ENCODE data around the gene USP6.
"Not testable (repeated sequence)": the region's sequence is repeated elsewhere in the genome, so short reads cannot be mapped to it uniquely, and the experiment has no call there.

USP6 gene

DNA sequence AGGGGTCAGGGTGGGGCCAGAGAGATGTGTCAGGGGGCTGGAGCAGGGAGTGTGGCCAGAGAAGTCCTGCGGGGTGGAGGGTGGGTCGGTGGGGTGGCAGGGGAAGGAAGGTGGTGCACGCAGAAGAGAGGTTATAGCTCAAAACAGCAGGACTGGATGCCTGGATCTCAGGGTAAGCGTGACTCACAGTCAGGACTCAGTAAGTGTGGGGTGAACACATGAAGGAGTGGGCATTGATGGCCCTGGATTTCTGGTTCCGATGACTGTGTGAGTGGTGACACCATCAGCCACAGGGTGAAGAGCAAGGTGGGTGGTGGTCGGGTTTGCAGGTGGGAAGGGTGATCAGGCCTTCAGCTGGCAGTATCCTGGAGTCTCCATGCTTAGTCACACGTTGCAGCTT, 6.2 kb downstream of the USP6 start:
- DNase-seq = not testable (repeated sequence)

DNA sequence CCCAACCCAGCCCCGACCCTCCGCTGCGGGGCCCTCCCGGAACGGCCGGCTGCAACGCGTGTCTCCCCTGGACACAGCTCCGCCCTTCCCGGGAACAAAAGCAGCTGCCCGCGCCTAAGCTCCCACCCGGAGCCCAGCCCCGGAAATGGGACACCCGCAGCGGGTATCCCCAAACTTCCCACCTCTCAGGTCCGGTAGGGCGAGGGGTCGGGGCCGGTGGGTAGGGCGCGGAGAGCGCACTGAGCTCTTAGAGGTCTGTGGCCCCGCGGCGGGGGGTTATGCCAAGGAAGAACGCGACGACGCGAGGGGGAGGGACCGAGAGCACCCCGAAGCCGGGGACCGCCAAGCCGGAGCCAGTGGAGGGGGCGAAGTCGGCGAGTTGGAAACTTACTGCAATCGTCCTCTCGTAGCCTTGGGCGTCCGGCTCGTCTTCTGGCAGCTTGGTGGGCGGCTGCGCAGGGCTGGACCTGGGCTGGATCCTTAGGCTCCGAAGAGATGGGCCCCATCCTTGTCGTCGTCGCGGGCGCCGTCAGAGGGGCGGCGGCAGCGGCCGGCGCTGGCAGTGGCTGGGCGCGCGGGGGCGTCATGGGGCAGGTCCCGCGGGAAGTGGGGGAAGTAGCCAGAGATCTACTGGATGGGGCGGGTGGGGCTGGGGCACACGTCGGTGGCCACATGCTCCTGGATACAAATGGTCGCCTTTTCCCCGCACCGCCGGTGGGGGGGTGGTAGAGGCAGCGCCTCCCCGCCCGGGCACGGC, 6.9 kb downstream of the USP6 start:
- DNase-seq = no peak

DNA sequence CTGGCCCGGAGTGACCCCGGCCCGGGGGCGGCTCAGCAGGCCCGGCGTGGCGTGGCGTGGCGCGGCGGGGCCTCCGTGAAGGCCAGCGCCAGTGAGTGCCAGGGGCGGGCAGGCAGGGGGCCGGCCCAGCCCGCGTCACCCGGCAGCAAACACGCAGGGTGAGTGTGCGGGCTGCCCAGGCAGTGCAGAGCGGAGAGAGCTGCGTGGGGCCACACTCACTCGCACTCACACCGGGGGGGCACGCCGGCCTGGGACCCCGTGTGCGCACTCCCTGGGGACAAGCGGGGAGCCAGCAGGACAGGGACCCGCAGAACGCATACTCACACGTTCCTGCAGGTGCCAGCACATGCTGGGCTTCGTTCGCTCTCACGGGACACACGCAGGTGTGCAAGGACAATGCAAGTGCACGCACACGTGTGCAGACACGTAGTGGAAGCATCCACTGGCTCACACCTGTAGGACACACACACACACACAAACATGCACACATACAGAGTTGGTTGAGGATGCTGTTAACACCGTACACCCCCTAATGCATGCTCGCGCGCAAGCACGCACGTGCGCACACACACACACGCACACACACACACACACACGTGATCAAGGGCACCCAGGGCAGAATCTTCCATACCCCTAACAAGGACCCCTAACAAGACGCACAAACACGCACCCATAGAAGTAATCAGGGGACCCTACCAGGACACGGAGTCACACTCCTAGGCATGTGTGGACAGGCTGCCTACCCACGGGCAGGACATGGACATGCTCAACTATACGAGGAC, 7.7 kb downstream of the USP6 start:
- no peak for DNase-seq

DNA sequence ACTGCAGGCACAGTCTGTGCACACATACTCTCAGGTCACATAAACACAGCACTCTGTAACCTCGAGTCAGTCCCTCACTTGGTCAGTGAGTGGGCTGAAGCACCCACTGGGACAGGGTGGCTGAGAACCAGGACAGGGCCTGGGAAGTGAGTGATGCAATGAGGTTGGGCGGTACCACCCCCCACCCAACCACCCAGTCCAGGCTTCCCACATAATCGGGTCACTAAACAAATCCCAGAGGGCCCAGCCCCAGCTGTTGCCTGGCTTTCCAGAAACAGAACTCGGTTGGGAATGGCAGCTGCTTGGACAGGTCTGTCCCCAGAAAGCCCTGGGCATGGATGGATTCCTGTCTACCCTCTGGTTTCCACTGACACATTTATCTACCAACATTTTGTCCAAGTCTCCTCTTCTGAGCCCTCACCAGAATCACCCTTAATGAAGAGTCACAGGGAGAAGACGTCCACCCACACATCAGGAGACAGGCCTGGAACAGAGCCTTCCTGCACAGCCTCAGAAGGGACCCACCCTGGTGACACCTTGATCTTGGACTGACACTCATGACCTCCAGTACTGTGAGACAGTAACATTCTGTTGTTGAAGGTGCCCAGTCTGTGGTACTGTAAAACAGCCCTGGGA, 8.4 kb downstream of the USP6 start:
- DNase-seq = not testable (repeated sequence)

DNA sequence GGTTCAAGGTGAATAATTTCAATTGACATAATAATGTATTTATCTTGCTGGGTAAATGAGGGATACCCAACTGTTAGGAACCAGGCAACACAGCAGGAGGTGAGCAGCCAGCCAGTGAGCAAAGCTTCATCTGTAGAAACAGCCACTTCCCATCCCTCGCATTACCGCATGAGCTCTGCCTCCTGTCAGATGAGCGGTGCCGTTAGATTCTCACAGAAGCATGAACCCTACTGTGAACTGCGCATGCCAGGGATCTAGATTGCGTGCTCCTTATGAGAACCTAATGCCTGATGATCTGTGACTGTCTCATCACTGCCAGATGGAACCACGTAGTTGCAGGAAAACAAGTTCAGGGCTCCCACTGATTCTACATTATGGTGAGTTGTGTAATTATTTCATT, 9.1 kb downstream of the USP6 start:
- not testable (repeated sequence) for DNase-seq

DNA sequence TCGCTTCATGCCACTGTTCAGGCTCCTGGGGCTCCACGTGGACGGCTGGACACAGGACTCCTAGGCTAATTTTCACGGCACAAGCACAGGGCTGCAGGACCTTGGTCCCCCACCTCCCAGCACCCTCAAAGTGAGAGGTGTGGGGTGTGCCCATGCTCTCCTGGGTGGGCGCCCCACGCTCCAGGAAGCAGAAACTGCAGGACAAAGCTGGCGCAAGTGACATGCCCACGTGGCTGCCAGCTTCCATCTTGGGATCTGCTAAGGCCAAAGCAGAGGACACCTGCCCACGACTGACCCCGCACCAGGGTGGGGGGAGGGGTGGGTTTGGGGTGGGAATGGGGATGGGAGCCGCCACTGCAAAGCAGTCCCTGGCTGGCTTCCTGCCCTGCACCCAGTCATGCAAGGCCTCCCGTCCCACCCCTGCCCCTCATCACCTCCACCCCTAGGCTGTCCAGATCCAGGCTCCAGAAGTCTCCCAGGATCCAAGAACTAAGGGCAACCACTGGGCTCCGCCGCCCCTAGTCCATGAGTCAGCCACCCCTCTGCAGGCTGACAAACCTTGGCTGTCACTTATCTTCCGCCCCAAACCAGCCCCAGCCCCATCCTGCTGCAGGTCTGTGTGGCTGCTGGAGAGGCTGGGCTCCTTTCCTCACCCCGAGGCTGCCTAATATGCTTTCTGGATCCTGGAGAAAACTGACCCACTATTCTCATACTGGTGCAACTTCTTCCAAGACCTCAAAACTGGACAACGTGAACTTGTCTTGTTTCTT, 11.1 kb downstream of the USP6 start:
- no peak for DNase-seq

DNA sequence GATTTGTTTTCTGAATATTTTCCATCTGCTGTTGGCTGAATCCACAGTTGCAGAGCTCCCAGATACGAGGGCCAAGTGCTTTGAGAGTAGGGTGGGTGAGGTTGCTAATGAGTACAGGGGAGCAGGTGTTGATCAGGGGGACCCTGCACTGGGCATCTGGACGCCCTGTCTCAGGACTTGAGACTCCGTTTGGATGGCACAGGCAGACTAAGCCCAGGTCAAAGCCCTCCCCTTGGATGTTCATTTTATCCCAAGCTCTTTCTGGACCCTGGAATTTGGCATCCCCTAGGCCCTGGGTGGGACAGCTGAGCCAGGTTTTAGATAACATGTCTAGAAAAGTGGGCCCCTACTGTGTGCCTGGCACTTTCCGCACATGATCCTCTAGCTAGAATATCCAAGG, 12.1 kb downstream of the USP6 start:
- no peak for DNase-seq

DNA sequence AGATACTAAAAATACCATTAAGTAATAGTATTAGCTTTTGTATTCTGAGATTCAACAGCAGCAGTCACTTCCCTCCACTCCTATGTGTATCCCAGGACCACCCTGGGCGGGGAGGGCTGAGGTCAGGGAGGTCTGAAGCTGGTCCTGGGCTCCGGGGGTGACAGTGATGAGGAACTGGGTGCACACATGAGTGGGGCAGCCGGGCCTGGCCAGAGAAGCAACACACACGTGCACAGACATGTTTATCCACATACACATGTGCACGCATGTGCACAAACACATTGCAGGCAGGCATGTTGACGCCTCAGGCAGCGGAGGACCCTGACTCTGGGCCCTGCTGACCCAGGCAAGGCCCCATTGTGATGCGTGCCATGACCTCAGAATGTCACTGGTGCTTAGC, 12.6 kb downstream of the USP6 start:
- DNase-seq = not testable (repeated sequence)

DNA sequence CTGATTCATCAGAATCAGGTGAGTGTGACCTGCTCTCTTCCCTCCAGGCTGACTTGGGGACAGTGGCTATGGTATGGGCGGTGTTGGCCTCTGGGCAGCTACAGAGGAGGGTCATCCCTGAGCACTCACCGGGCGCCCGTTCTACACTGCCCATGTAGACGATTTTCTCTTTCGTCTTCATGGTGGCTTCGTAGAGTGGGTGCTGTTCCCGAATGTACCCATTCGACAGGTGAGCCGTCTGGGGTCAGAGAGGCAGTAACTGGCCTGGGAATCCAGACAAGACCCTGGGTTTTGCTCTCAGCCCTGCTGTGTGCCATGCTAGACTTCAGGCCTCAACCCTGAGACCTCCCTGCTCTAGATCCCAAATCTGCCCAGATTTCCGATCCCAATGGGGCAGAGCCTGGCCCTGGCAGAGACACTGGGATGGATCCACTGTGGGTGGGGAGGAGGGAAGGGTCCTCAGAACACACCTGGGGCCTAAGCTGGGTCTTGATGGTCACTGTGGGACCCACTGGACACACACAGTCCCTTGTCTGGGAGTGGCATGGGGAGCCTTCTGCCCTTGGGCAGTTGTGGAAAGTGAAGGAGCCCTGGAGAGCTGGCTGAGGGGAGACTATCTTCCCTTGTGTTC, 13.2 kb downstream of the USP6 start:
- no peak for DNase-seq

DNA sequence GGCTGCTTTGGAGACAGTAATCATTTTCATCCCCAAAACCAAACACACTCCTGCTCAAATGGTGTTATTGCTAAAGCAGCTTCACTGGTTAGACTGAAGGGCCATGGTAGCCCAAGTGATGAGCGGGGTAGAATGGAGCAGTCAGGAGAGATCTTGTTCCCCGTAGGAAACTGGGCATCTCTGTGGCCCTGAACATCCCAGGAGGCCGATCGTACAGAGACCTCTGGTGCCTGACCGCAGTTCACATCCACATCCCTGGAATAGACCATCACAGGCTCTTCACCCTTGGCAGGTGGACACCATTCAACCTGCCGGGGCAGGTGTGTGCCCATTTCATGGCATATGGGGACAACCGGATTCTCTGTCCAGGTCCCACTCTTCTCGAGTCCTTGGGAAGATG, 13.9 kb downstream of the USP6 start:
- DNase-seq = not testable (repeated sequence)

DNA sequence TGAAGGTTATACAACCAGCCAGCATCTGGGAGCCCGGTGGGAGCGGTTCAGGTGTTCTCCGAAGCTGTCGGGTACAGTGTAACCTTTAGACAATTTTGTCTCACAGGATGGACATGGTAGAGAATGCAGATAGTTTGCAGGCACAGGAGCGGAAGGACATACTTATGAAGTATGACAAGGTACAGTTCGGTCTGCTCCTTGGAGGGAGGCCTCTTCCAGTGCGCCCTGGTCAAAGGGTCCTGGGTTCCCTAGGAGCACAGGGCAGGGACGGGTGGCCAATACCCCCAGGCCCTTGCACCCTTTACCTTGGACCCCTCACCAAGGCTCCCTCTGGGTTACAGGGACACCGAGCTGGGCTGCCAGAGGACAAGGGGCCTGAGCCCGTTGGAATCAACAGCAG, 14.4 kb downstream of the USP6 start:
- DNase-seq = not testable (repeated sequence)

DNA sequence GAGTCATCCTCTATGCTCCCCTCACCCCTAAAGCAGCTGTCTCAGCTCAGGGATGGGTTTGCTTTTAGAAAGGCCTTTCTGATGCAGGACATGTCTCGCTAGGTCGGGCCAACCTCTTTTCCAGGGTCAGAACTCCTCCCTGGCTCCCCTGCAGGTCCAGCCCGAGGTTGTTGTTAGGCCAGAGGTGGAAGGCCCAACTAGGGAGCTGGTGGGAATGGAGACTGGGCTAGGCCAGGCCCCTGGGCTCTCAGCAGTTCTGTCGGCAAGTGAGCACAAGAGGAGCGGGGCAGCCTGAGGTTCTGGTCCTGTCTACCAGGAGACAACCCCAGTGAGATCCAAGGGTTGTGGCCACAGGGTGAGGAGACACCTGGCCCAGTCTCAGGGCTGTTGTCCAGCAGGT, 14.9 kb downstream of the USP6 start:
- DNase-seq = not testable (repeated sequence)

DNA sequence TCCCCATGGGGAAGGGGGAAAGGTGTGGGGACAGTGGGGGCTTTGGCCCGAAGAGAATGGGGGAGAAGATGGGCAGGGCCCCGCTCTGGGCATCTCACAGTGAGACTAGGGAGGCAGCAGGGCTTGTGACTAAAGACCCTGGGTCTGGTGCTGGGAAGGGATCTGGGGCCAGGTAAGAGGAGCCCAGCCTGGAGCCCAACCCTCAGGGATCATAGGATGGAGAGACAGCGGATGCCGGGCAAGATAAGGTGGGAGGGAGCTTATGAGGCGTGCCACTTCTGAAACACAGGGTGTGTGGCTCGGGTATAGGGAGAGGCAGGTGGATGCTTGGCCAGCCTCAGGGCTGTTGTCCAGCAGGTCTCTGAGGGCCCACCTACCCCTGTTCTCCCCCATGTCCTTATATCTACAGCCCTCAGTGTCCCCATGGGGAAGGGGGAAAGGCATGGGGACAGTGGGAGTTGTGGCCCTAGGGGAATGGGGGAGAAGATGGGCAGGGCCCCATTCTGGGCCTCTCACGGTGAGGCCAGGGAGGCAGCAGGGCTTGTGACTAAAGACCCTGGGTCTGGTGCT, 15.4 kb downstream of the USP6 start:
- no peak for DNase-seq

DNA sequence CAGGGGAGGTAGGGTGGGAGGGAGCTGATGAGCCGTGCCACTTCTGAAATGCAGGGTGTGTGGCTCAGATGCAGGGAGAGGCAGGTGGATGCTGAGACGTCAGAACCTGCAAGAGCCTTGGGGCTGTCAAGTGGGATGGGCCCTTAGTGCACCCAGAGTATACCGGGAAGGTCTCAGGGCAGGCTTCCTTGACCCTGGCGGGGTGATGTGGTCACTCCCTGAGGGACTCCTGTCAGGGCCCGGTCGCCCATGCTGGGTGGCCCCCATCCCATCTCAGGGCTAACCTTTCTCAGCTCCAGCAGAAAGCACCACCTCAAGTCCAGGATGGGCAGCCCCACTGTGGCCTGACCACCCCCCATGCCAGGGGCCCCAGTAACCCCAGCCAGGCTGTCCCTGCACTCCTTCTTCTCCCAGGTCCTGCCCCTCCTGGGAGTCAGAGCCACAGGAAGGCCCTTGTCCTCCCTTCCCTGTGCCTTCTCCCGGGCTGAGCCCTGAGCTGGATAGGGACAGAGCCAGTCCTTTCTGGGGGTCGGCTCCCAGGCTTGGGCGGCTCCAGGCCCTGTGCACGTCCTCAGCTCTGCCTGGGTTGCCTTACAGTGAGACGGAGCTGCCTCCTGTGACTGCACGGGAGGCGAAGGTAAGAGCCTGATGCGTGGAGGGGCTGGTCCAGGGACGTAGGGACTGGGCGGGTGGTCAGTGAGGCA, 16.1 kb downstream of the USP6 start:
- not testable (repeated sequence) for DNase-seq

DNA sequence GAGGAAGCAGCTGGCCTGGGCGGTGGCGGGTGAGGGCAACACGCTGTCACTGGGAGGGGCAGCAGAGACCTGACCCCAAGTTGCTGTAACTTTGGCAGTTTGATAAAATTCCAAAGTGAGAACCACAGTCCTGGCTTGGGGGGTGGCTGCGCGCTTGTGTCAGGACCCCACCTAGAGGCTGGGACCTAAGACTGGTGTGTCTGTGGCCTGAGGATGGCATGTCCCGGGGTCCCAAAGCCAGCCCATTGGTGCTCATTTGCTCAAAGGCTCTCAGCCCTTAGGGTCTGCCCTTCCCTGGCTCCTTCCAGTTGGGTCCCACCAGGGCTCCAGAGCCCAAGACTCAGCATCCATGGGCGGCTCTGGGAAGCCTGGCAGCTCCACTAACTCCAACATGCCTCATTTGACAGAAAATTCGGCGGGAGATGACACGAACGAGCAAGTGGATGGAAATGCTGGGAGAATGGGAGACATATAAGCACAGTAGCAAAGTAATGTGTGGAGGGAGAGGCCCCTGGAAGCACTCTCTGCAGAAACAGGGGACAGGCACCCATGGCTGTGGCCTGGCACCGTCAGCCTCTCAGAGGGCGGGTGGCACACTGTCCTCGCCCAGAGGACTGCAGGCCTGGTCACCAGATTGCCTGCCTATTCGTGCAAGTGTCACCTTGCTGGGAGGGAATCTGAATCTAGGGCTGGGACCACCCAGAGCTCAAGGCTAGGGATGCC, 16.8 kb downstream of the USP6 start:
- not testable (repeated sequence) for DNase-seq

DNA sequence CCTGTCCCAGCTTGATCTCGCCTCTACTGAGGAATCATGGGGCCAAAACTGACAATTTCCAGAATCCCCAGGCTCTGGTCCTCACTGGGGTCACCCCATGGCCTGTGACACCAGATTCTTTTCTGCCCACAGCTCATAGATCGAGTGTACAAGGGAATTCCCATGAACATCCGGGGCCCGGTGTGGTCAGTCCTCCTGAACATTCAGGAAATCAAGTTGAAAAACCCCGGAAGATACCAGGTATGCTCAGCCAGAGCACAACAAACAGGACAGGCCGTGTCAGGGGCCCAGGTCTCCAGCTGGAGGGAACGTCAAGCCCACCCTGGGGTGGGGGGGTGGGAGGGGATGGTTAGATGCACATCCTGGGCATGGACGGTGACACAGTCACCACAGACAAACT, 17.5 kb downstream of the USP6 start:
- no peak for DNase-seq

DNA sequence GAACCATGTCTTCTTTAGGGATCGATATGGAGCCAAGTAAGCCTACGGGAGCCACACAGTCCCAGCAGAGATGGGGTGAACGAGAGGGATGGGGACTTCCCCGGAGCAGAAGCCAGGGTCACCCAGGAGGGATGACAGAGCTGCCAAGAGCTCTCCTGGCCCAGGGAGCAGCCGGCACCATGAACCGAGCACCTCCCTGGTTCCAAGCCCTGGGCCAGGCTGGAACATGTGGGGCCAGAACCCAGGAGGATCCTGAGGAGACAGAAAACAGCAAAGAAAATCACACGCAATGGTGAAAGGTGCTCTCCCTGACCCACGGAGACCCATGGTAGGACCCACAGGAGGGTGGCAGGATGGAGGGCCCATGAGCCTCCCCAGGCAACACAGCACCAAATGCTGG, 18.1 kb downstream of the USP6 start:
- DNase-seq = not testable (repeated sequence)

DNA sequence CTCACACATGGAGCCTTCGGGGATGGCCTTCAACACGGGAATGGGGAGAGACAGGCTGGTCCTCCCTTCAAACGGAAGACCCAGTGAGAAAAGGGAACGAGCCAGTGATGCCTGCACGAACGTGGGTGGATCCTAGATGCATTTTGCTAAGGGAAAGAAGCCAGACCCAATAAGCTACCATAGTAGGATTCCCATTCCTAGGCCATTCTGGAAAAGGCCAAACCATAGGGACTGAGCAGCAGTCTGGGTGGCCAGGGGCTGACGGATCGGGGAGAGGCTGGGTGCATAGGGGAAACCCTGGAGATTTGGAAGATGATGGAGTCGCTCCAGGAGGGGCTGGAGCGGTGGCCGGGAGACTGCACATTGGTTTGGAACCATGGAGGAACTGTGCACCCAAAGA, 18.7 kb downstream of the USP6 start:
- not testable (repeated sequence) for DNase-seq

DNA sequence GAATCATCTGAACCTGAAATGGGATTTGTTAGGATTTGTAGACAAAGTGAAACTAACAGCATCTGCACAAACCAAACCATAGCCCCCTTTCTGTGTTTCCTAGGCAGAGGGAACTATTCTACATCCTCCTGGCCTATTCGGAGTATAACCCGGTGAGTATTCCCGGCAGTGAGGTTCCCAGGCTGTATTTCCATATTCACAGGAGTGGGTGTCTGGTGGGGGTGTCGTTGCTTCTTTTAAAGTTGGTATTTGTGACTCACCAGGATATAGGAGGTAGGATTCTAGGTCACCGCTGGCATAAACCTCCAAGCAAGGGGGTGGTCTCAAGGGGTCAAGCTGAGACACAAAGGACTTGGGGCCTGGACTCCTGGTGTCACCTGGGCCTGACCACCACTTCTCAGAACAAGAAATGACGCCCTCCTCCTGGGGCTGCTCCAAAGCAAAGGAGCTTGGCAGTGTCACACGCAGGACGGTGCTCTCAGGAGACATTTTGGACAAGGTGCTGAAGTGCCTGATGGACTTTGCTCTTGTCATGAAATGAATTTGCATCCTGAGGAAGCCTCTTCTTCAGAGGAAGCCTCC, 19.4 kb downstream of the USP6 start:
- not testable (repeated sequence) for DNase-seq

Measured in T-helper 2 cell (primary cell).